H1 (cell line): ENCODE measurements around the gene IZUMO4. TPM values are rescaled to one million over a fixed set of nuclear protein-coding genes. Genes with fewer than 3 reads are reported as not detected.

ENCODE experiments used
- polyA plus RNA-seq, 7 experiments: library from polyadenylated mRNA; depleted of rRNA in 3 of 7; stranded (reverse) in 5 of 7; unstranded in 2 of 7; fragments of >200 nt in 5 of 7; fragments of 200-250 nt in 2 of 7; gene quantifications; 1 replicate in 5 of 7; 2 replicates in 1 of 7; 4 replicates in 1 of 7; pipeline versions ENCODE4 v1.2.1 to v1.2.3, GENCODE V29; 2011 to 2013; ENCODE audit warnings: missing spikeins in 2 of 7, mixed read lengths in 2 of 7
- total RNA-seq: library from RNA; stranded (reverse); fragmentation: NEBNext Ultra II Directional; extraction: Animal tissue kit (Norgen Biotek cat#: 25700); gene quantifications from 2 replicates; pipeline ENCODE4 v1.2.1, GENCODE V29; 2021

The IZUMO4 gene
- total and polyA plus RNA-seq, 2 of the 8 experiments (the other 6 are each of a cell fraction or from before 2014, with no cell fraction given) = 1.8 to 1.9 TPM

Other genes with a start within 250 kb of the IZUMO4 start
- gene REXO1, start 248.4 kb upstream of the IZUMO4 start, total RNA-seq = 42.4 and 44.3 TPM in 2 replicates
- gene REXO1, start 248.4 kb upstream of the IZUMO4 start, polyA plus RNA-seq (2011; rRNA removed) = 44.3 and 69.6 TPM in 2 replicates
- 45.9 and 53.2 TPM in 2 replicates for gene KLF16, start 233.3 kb upstream of the IZUMO4 start, total RNA-seq
- 14.3 and 44.7 TPM in 2 replicates for gene KLF16, start 233.3 kb upstream of the IZUMO4 start, polyA plus RNA-seq (2011; rRNA removed)
- gene ABHD17A, start 211.4 kb upstream of the IZUMO4 start, total RNA-seq = 41.2 and 45.3 TPM in 2 replicates
- gene ABHD17A, start 211.4 kb upstream of the IZUMO4 start, polyA plus RNA-seq (2011; rRNA removed) = 87.4 and 98.0 TPM in 2 replicates
- gene ADAT3, start 191.5 kb upstream of the IZUMO4 start, total RNA-seq = 10.2 and 10.8 TPM in 2 replicates
- 5.4 and 9.8 TPM in 2 replicates for gene ADAT3, start 191.5 kb upstream of the IZUMO4 start, polyA plus RNA-seq (2011; rRNA removed)
- 61.4 and 65.7 TPM in 2 replicates for gene SCAMP4, start 191.5 kb upstream of the IZUMO4 start, total RNA-seq
- gene SCAMP4, start 191.5 kb upstream of the IZUMO4 start, polyA plus RNA-seq (2011; rRNA removed) = 17.1 and 39.6 TPM in 2 replicates
- 99.5 and 108 TPM in 2 replicates for gene CSNK1G2, start 155.7 kb upstream of the IZUMO4 start, total RNA-seq
- gene CSNK1G2, start 155.7 kb upstream of the IZUMO4 start, polyA plus RNA-seq (2011; rRNA removed) = 130 and 184 TPM in 2 replicates
- 92.3 and 95.3 TPM in 2 replicates for gene BTBD2, start 81.2 kb upstream of the IZUMO4 start, total RNA-seq
- gene BTBD2, start 81.2 kb upstream of the IZUMO4 start, polyA plus RNA-seq (2011; rRNA removed) = 91.7 and 142 TPM in 2 replicates
- 163 and 174 TPM in 2 replicates for gene MKNK2, start 45.7 kb upstream of the IZUMO4 start, total RNA-seq
- 166 and 200 TPM in 2 replicates for gene MKNK2, start 45.7 kb upstream of the IZUMO4 start, polyA plus RNA-seq (2011; rRNA removed)
- 9.2 and 9.8 TPM in 2 replicates for gene MOB3A, start 589 bp upstream of the IZUMO4 start, total RNA-seq
- gene MOB3A, start 589 bp upstream of the IZUMO4 start, polyA plus RNA-seq (2011; rRNA removed) = 9.6 and 10.2 TPM in 2 replicates
- gene AP3D1, start 54.7 kb downstream of the IZUMO4 start, total RNA-seq = 174 and 184 TPM in 2 replicates
- 161 and 227 TPM in 2 replicates for gene AP3D1, start 54.7 kb downstream of the IZUMO4 start, polyA plus RNA-seq (2011; rRNA removed)
- gene DOT1L, start 67.0 kb downstream of the IZUMO4 start, total RNA-seq = 74.8 and 76.3 TPM in 2 replicates
- gene DOT1L, start 67.0 kb downstream of the IZUMO4 start, polyA plus RNA-seq (2011; rRNA removed) = 17.5 and 39.8 TPM in 2 replicates
- 135 TPM in 2 replicates for gene PLEKHJ1, start 139.4 kb downstream of the IZUMO4 start, total RNA-seq
- gene PLEKHJ1, start 139.4 kb downstream of the IZUMO4 start, polyA plus RNA-seq (2011; rRNA removed) = 187 and 235 TPM in 2 replicates
- 142 and 146 TPM in 2 replicates for gene SF3A2, start 139.9 kb downstream of the IZUMO4 start, total RNA-seq
- 15.3 and 31.2 TPM in 2 replicates for gene SF3A2, start 139.9 kb downstream of the IZUMO4 start, polyA plus RNA-seq (2011; rRNA removed)
- 13.0 and 15.4 TPM in 2 replicates for gene AMH, start 152.4 kb downstream of the IZUMO4 start, total RNA-seq
- gene AMH, start 152.4 kb downstream of the IZUMO4 start, polyA plus RNA-seq (2011; rRNA removed) = 10.5 and 19.3 TPM in 2 replicates
- 0.56 and 1.7 TPM in 2 replicates for gene JSRP1, start 159.5 kb downstream of the IZUMO4 start, total RNA-seq
- gene JSRP1, start 159.5 kb downstream of the IZUMO4 start, polyA plus RNA-seq (2011; rRNA removed) = 0.24 and 0.53 TPM in 2 replicates
- gene PEAK3, start 185.3 kb downstream of the IZUMO4 start, total RNA-seq = not detected in 2 replicates
- not detected in 2 replicates for gene PEAK3, start 185.3 kb downstream of the IZUMO4 start, polyA plus RNA-seq (2011; rRNA removed)
- gene LINGO3, start 211.2 kb downstream of the IZUMO4 start, total RNA-seq = 0.13 TPM in 1 of 2 replicates, not detected in the other
- 0.59 and 0.93 TPM in 2 replicates for gene LINGO3, start 211.2 kb downstream of the IZUMO4 start, polyA plus RNA-seq (2011; rRNA removed)
- 228 and 238 TPM in 2 replicates for gene LSM7, start 231.7 kb downstream of the IZUMO4 start, total RNA-seq
- 1,335 and 1,623 TPM in 2 replicates for gene LSM7, start 231.7 kb downstream of the IZUMO4 start, polyA plus RNA-seq (2011; rRNA removed)
- 52.6 and 55.7 TPM in 2 replicates for gene SPPL2B, start 231.8 kb downstream of the IZUMO4 start, total RNA-seq
- gene SPPL2B, start 231.8 kb downstream of the IZUMO4 start, polyA plus RNA-seq (2011; rRNA removed) = 34.8 and 83.1 TPM in 2 replicates